HepG2 (cell line): ENCODE results near the gene GJC2. TPM values are rescaled to one million over a fixed set of nuclear protein-coding genes. Genes with fewer than 3 reads are reported as not detected.

Source experiments
- ASH2L ChIP-seq: fragments of 300-600, 200-600 bp; sonication (generic); IDR thresholded peaks from 2 replicates; pipeline ENCODE4 v1.7.0; 2017; ENCODE audit warnings: low read depth, mild to moderate bottlenecking, moderate library complexity, mixed read lengths, low read length; ENCODE audit not compliant: insufficient read length
- BRD4 ChIP-seq: sonication (generic); formaldehyde crosslinking; IDR thresholded peaks from 2 replicates; pipeline ENCODE4 v1.4.0; 2020; ENCODE audit warnings: missing genetic modification reagents
- CCAR2 ChIP-seq: fragments of 200-400 bp; formaldehyde crosslinking; optimal IDR thresholded peaks from 2 replicates; pipeline ENCODE3; 2018; ENCODE audit warnings: low read depth, mild to moderate bottlenecking, low read length, moderate library complexity
- FOXK1 ChIP-seq: sonication (generic); formaldehyde crosslinking; IDR thresholded peaks from 2 replicates; pipeline ENCODE4 v1.4.0; 2020; ENCODE audit warnings: low read depth, missing genetic modification reagents, borderline replicate concordance
- HIVEP1 ChIP-seq: sonication (generic); formaldehyde crosslinking; IDR thresholded peaks from 2 replicates; pipeline ENCODE4 v1.4.0; 2020; ENCODE audit warnings: mild to moderate bottlenecking, missing genetic modification reagents
- NONO ChIP-seq, 2 experiments: fragments of 450-650 bp in 1 of 2; sonication (generic) in 1 of 2; formaldehyde crosslinking in 1 of 2; IDR thresholded peaks in 1 of 2; conservative IDR thresholded peaks in 1 of 2; 2 replicates each; pipeline versions ENCODE4 v1.6.1 to v1.8.0; 2017 to 2022; ENCODE audit warnings: mild to moderate bottlenecking in 1 of 2, missing genetic modification reagents in 1 of 2, moderate library complexity in 1 of 2
- REPIN1 ChIP-seq: sonication (generic); formaldehyde crosslinking; IDR thresholded peaks from 2 replicates; pipeline ENCODE4 v1.8.0; 2022; ENCODE audit warnings: missing genetic modification reagents, low read depth, mild to moderate bottlenecking, borderline replicate concordance
- SOX5 ChIP-seq: IDR thresholded peaks from 2 replicates; pipeline ENCODE4 v1.6.1; 2016; ENCODE audit warnings: borderline replicate concordance
- SP1 ChIP-seq, 2 experiments: fragments of 450-650 bp in 1 of 2; sonication (generic) in 1 of 2; formaldehyde crosslinking in 1 of 2; IDR thresholded peaks; 2 replicates each; pipeline versions ENCODE4 v1.4.0 to v1.6.1; 2016 to 2020; ENCODE audit warnings: missing genetic modification reagents in 1 of 2
- ZNF138 ChIP-seq: sonication (generic); formaldehyde crosslinking; IDR thresholded peaks from 2 replicates; pipeline ENCODE4 v1.5.0; 2020; ENCODE audit warnings: mild to moderate bottlenecking, low read depth, missing genetic modification reagents
- ZNF331 ChIP-seq: sonication (generic); formaldehyde crosslinking; IDR thresholded peaks from 2 replicates; pipeline ENCODE4 v1.4.0; 2020; ENCODE audit warnings: missing genetic modification reagents
- ZNF616 ChIP-seq: sonication (generic); formaldehyde crosslinking; IDR thresholded peaks from 2 replicates; pipeline ENCODE4 v1.5.0; 2020; ENCODE audit warnings: low read depth, mild to moderate bottlenecking, missing genetic modification reagents
- ZNF703 ChIP-seq: sonication (generic); formaldehyde crosslinking; IDR thresholded peaks from 2 replicates; pipeline ENCODE4 v1.5.1; 2020; ENCODE audit warnings: missing genetic modification reagents, mild to moderate bottlenecking, moderate library complexity, borderline replicate concordance
- ZNF772 ChIP-seq: sonication (generic); formaldehyde crosslinking; IDR thresholded peaks from 2 replicates; pipeline ENCODE4 v1.5.0; 2020; ENCODE audit warnings: mild to moderate bottlenecking, missing genetic modification reagents
- polyA plus RNA-seq, 8 experiments: library from polyadenylated mRNA; depleted of rRNA in 3 of 8; stranded (reverse) in 7 of 8; unstranded in 1 of 8; fragments of >200 nt; fragmentation: Illumina TruSeq in 4 of 8; extraction: Trizol in 4 of 8; gene quantifications; 2 replicates each; pipeline versions ENCODE4 v1.2.1 to v1.2.3, GENCODE V29; 2011 to 2016; ENCODE audit warnings: low read depth in 4 of 8, missing spikeins in 1 of 8, mixed read lengths in 1 of 8; ENCODE audit not compliant: insufficient read depth in 1 of 8
- total RNA-seq, 5 experiments: library from RNA; depleted of rRNA; stranded (reverse); fragments of >200 nt; fragmentation: Illumina TruSeq; extraction: Trizol; gene quantifications; 2 replicates each; pipeline ENCODE4 v1.2.3, GENCODE V29; 2016; ENCODE audit warnings: low read depth in 1 of 5
- TF ChIP-seq, protein P1 (sequence below): sonication (generic); formaldehyde crosslinking; IDR thresholded peaks from 2 replicates; pipeline ENCODE4 v1.4.0; 2020; ENCODE audit warnings: low read depth, mild to moderate bottlenecking, missing genetic modification reagents
- TF ChIP-seq, protein P2 (sequence below): sonication (generic); formaldehyde crosslinking; IDR thresholded peaks from 2 replicates; pipeline ENCODE4 v1.5.1; 2020; ENCODE audit warnings: missing genetic modification reagents, mild to moderate bottlenecking, borderline replicate concordance
- TF ChIP-seq, protein P3 (sequence below): sonication (generic); formaldehyde crosslinking; IDR thresholded peaks from 2 replicates; pipeline ENCODE4 v1.8.1; 2023; ENCODE audit warnings: missing genetic modification reagents, mild to moderate bottlenecking, borderline replicate concordance
- TF ChIP-seq, protein P4 (sequence below): IDR thresholded peaks from 2 replicates; pipeline ENCODE4 v1.6.1; 2012; ENCODE audit warnings: low read depth, low read length, improper control_type of control experiment
- TF ChIP-seq, protein P5 (sequence below): sonication (generic); formaldehyde crosslinking; IDR thresholded peaks from 2 replicates; pipeline ENCODE4 v1.5.0; 2020; ENCODE audit warnings: mild to moderate bottlenecking, missing genetic modification reagents, borderline replicate concordance
- TF ChIP-seq, protein P6 (sequence below): sonication (generic); formaldehyde crosslinking; IDR thresholded peaks from 2 replicates; pipeline ENCODE4 v1.8.0; 2023; ENCODE audit warnings: mild to moderate bottlenecking, missing genetic modification reagents

The GJC2 gene
- total and polyA plus RNA-seq, 2 of the 13 experiments (the other 11 are each of a cell fraction or from before 2014, with no cell fraction given): 1.6 to 3.8 TPM

DNA sequence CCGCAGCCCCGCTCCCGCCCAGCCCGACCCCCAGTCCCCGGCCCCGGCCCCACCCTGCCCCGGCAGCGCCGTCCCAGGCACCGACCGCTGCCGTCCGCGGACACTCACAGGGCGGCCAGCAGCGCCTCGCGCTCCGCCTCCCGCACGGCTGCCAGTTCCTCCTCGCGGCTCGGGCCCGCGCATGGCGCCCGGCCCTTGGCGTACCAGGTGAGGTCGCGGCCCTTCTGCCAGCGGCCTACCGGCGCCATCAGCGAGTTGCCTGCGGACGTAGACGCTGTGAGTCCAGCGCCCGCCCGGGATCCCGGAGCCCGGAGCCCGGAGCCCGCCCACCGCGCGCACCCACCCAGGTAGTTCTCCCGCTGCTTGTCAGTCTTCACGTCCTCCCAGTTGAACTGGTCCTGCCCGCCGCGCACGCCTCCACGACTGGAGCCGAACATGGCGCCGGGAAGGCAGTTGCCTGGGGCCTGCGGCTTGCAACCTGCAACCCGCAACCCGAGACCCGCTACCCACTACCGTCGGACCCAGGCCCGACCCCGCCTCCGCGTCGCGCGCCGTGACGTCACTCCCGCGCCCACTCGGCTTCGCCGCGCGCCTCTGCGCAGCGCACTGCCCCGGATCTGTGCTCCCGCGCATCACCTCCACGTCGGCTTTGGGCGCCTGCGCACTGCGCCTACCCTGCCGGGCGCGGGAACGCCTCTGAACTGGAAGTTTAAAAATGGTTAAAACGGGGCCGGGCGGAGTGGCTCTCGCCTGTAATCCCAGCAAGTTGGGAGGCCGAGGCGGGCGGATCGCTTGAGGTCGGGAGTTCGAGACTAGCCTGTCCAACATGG, 46.7 kb upstream of the GJC2 start, which contains the start of gene C1orf35 (continued):
- TF ChIP-seq, protein P1, sequence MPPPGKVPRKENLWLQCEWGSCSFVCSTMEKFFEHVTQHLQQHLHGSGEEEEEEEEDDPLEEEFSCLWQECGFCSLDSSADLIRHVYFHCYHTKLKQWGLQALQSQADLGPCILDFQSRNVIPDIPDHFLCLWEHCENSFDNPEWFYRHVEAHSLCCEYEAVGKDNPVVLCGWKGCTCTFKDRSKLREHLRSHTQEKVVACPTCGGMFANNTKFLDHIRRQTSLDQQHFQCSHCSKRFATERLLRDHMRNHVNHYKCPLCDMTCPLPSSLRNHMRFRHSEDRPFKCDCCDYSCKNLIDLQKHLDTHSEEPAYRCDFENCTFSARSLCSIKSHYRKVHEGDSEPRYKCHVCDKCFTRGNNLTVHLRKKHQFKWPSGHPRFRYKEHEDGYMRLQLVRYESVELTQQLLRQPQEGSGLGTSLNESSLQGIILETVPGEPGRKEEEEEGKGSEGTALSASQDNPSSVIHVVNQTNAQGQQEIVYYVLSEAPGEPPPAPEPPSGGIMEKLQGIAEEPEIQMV: peak; percentile 85
- 0 out of 2 replicates have a peak, but pooled peaks have one; percentile 53 for TF ChIP-seq ZNF138 (CRISPR knock-in tag)
- TF ChIP-seq, protein P2, sequence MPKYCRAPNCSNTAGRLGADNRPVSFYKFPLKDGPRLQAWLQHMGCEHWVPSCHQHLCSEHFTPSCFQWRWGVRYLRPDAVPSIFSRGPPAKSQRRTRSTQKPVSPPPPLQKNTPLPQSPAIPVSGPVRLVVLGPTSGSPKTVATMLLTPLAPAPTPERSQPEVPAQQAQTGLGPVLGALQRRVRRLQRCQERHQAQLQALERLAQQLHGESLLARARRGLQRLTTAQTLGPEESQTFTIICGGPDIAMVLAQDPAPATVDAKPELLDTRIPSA (CRISPR knock-in tag): no peak
- peak; percentile 77 for TF ChIP-seq ZNF331 (CRISPR knock-in tag)
- TF ChIP-seq, protein P3, sequence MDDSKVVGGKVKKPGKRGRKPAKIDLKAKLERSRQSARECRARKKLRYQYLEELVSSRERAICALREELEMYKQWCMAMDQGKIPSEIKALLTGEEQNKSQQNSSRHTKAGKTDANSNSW (CRISPR knock-in tag): no peak; the same call in 1 of the 2 replicates
- TF ChIP-seq ZNF616: no peak; the same call in 1 of the 2 replicates
- no peak for TF ChIP-seq SP1 (IDR thresholded peaks at IDR 0.05)
- peak; percentile 97 for TF ChIP-seq SP1 (CRISPR knock-in tag; IDR thresholded peaks at IDR 0.05)
- no peak for TF ChIP-seq NONO (IDR thresholded peaks at IDR 0.05)
- peak; percentile 94 for TF ChIP-seq NONO (CRISPR knock-in tag; conservative IDR thresholded peaks at IDR 0.05)
- TF ChIP-seq, protein P4, sequence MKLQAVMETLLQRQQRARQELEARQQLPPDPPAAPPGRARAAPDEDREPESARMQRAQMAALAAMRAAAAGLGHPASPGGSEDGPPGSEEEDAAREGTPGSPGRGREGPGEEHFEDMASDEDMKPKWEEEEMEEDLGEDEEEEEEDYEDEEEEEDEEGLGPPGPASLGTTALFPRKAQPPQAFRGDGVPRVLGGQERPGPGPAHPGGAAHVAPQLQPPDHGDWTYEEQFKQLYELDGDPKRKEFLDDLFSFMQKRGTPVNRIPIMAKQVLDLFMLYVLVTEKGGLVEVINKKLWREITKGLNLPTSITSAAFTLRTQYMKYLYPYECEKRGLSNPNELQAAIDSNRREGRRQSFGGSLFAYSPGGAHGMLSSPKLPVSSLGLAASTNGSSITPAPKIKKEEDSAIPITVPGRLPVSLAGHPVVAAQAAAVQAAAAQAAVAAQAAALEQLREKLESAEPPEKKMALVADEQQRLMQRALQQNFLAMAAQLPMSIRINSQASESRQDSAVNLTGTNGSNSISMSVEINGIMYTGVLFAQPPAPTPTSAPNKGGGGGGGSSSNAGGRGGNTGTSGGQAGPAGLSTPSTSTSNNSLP: no peak
- TF ChIP-seq ASH2L: peak; percentile 44
- peak; percentile 57 for TF ChIP-seq BRD4
- peak; percentile 82 for TF ChIP-seq HIVEP1
- TF ChIP-seq ZNF772 (CRISPR knock-in tag): peak; percentile 87; the same call in 1 of the 2 replicates
- TF ChIP-seq SOX5 (CRISPR knock-in tag): peak; percentile 15; the same call in 1 of the 2 replicates
- no peak for TF ChIP-seq CCAR2
- TF ChIP-seq, protein P5, sequence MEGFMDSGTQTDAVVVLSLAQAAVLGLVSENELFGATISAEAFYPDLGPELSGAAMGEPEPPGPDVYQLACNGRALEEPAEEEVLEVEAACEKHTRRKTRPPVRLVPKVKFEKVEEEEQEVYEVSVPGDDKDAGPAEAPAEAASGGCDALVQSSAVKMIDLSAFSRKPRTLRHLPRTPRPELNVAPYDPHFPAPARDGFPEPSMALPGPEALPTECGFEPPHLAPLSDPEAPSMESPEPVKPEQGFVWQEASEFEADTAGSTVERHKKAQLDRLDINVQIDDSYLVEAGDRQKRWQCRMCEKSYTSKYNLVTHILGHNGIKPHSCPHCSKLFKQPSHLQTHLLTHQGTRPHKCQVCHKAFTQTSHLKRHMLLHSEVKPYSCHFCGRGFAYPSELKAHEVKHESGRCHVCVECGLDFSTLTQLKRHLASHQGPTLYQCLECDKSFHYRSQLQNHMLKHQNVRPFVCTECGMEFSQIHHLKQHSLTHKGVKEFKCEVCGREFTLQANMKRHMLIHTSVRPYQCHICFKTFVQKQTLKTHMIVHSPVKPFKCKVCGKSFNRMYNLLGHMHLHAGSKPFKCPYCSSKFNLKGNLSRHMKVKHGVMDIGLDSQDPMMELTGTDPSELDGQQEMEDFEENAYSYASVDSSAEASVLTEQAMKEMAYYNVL (CRISPR knock-in tag): 0 out of 2 replicates have a peak, but pooled peaks have one; percentile 19
- TF ChIP-seq REPIN1: peak; percentile 95
- TF ChIP-seq, protein P6, sequence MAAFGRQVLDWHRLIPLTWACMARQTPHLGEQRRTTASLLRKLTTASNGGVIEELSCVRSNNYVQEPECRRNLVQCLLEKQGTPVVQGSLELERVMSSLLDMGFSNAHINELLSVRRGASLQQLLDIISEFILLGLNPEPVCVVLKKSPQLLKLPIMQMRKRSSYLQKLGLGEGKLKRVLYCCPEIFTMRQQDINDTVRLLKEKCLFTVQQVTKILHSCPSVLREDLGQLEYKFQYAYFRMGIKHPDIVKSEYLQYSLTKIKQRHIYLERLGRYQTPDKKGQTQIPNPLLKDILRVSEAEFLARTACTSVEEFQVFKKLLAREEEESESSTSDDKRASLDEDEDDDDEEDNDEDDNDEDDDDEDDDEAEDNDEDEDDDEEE (CRISPR knock-in tag): no peak
- TF ChIP-seq FOXK1 (CRISPR knock-in tag): peak; percentile 89
- peak; percentile 83; the same call in 1 of the 2 replicates for TF ChIP-seq ZNF703
